Mesenchymal stem cell (in vitro differentiated cells and primary cell): Measurements from ENCODE around the gene DUSP1.

Experiments used
- DNase-seq: peaks from one replicate; pipeline ENCODE4 v3.0.0-alpha.2; 2013
- H2AFZ ChIP-seq: one replicate; pipeline ENCODE4 v1.6.1; 2013; ENCODE audit warnings: low read depth, mild to moderate bottlenecking, control low read depth, inconsistent platforms, low read length, moderate library complexity
- H2AK5ac ChIP-seq: 2 replicates; pipeline ENCODE4 v1.6.1; 2013; ENCODE audit warnings: low read length, moderate library complexity, mild to moderate bottlenecking, inconsistent platforms; ENCODE audit not compliant: severe bottlenecking
- H2BK120ac ChIP-seq: one replicate; pipeline ENCODE4 v1.6.1; 2013; ENCODE audit warnings: low read depth, mild to moderate bottlenecking, inconsistent platforms, low read length, moderate library complexity
- H2BK12ac ChIP-seq, 2 experiments: one replicate each; pipeline ENCODE4 v1.6.1; 2013; ENCODE audit warnings: inconsistent platforms in 2 of 2, low read length in 2 of 2, mild to moderate bottlenecking in 2 of 2, moderate library complexity in 2 of 2, control low read depth in 1 of 2
- H2BK15ac ChIP-seq: one replicate; pipeline ENCODE4 v1.6.1; 2013; ENCODE audit warnings: mild to moderate bottlenecking, low read depth, inconsistent platforms; ENCODE audit not compliant: poor library complexity, severe bottlenecking
- H2BK5ac ChIP-seq: 2 replicates; pipeline ENCODE4 v1.6.1; 2013; ENCODE audit warnings: low read depth, mild to moderate bottlenecking, low read length, control low read depth, inconsistent platforms; ENCODE audit not compliant: poor library complexity, severe bottlenecking
- H3K14ac ChIP-seq, 2 experiments: one replicate each; pipeline ENCODE4 v1.6.1; 2013; ENCODE audit warnings: inconsistent platforms in 2 of 2, low read length in 2 of 2, control low read depth in 1 of 2, mild to moderate bottlenecking in 1 of 2, moderate library complexity in 1 of 2
- H3K18ac ChIP-seq, 2 experiments: one replicate each; pipeline ENCODE4 v1.6.1; 2013; ENCODE audit warnings: inconsistent platforms in 2 of 2, low read length in 2 of 2, control low read depth in 1 of 2, low read depth in 1 of 2, mild to moderate bottlenecking in 1 of 2
- H3K23ac ChIP-seq, 2 experiments: one replicate each; pipeline ENCODE4 v1.6.1; 2013; ENCODE audit warnings: inconsistent platforms in 2 of 2, low read length in 2 of 2, mild to moderate bottlenecking in 2 of 2, moderate library complexity in 2 of 2, control low read depth in 1 of 2
- H3K27ac ChIP-seq: 2 replicates; pipeline ENCODE4 v1.5.1; 2013; ENCODE audit warnings: mild to moderate bottlenecking, moderate library complexity, low read length, control low read depth, inconsistent platforms; ENCODE audit not compliant: poor library complexity, severe bottlenecking
- H3K27me3 ChIP-seq, 2 experiments: 2 replicates each; pipeline versions ENCODE4 v1.6.1 to v1.7.0; 2013; ENCODE audit warnings: low read length in 2 of 2, mild to moderate bottlenecking in 2 of 2, moderate library complexity in 2 of 2, control low read depth in 1 of 2, inconsistent platforms in 1 of 2; ENCODE audit not compliant: control insufficient read depth in 1 of 2, insufficient read depth in 1 of 2
- H3K36me3 ChIP-seq, 2 experiments: 2 replicates each; pipeline versions ENCODE4 v1.6.1 to v1.7.0; 2013; ENCODE audit warnings: low read length in 2 of 2, control low read depth in 1 of 2, inconsistent platforms in 1 of 2, low read depth in 1 of 2, mild to moderate bottlenecking in 1 of 2; ENCODE audit not compliant: insufficient read depth in 2 of 2, control insufficient read depth in 1 of 2
- H3K4ac ChIP-seq, 2 experiments: one replicate each; pipeline ENCODE4 v1.6.1; 2013; ENCODE audit warnings: inconsistent platforms in 2 of 2, low read length in 2 of 2, mild to moderate bottlenecking in 2 of 2, moderate library complexity in 2 of 2, control low read depth in 1 of 2, low read depth in 1 of 2
- H3K4me1 ChIP-seq: 2 replicates; pipeline ENCODE4 v1.6.1; 2013; ENCODE audit warnings: low read depth, low read length, control low read depth; ENCODE audit not compliant: control insufficient read depth, insufficient read depth
- H3K4me2 ChIP-seq: 2 replicates; pipeline ENCODE4 v1.6.1; 2013; ENCODE audit warnings: low read length, mild to moderate bottlenecking, inconsistent platforms; ENCODE audit not compliant: poor library complexity, severe bottlenecking
- H3K4me3 ChIP-seq, 2 experiments: 2 replicates each; pipeline versions ENCODE4 v1.5.1 to v1.7.0; 2013; ENCODE audit warnings: low read length in 2 of 2, mild to moderate bottlenecking in 2 of 2, control low read depth in 1 of 2, low read depth in 1 of 2; ENCODE audit not compliant: insufficient read depth in 1 of 2
- H3K79me1 ChIP-seq: replicated peaks from 2 replicates; pipeline ENCODE4 v1.6.1; 2013; ENCODE audit warnings: mild to moderate bottlenecking, control low read depth, low read length, inconsistent platforms; ENCODE audit not compliant: poor library complexity, severe bottlenecking
- H3K9ac ChIP-seq: 2 replicates; pipeline ENCODE4 v1.7.0; 2013; ENCODE audit warnings: mild to moderate bottlenecking, low read length, moderate library complexity
- H3K9me3 ChIP-seq: 2 replicates; pipeline ENCODE4 v1.7.0; 2013; ENCODE audit warnings: mild to moderate bottlenecking, low read length; ENCODE audit not compliant: control insufficient read depth
- H4K8ac ChIP-seq: one replicate; pipeline ENCODE4 v1.6.1; 2013; ENCODE audit warnings: inconsistent platforms, mild to moderate bottlenecking, low read length, moderate library complexity
- H4K91ac ChIP-seq: one replicate; pipeline ENCODE4 v1.6.1; 2013; ENCODE audit warnings: mild to moderate bottlenecking, low read length, inconsistent platforms
- WGBS: methylation state at CpG from one replicate; pipeline ENCODE4 v1.1.7; 2013; ENCODE audit warnings: mixed read lengths; 5-methylcytosine and 5-hydroxymethylcytosine counted together

Gene DUSP1

GRCh38 chr5:172792701-172793570 lies 21.9 kb upstream of the DUSP1 start:
- Histone ChIP-seq H3K4me2 (no peak overlapping the region), H3K27me3 (no peaks in the 10 kb centered on the region), H2AK5ac (no peak overlapping the region), H3K4me1 (peaks cover 32% of the 10 kb centered on the region), H3K4me3 (peak overlapping the region in 1 of 2 experiments; percentile 23), H3K79me1 (no peaks in the 10 kb centered on the region), H4K91ac (no peak overlapping the region), H2AFZ (no peak overlapping the region), H3K4ac (peak overlapping the region in 1 of 2 experiments; percentile 15), H2BK15ac (no peak overlapping the region), H3K9ac (no peak overlapping the region), H2BK5ac (no peak overlapping the region), H3K18ac (peak overlapping the region in 1 of 2 experiments; percentile 14), H3K27ac (no peak overlapping the region), H3K9me3 (no peaks in the 10 kb centered on the region), H3K36me3 (no peaks in the 10 kb centered on the region), H2BK120ac (no peak overlapping the region), H2BK12ac (peak overlapping the region in 1 of 2 experiments; percentile 12), H4K8ac (no peak overlapping the region), H3K23ac (no peak overlapping the region), H3K14ac (no peak overlapping the region)
- WGBS: 81% methylated on average over 13 of the region's 13 CpGs
- no peak for DNase-seq

- H2AFZ ChIP-seq: no peak overlapping the region
- H3K4me2 ChIP-seq: no peak overlapping the region
- H2BK12ac ChIP-seq: peak overlapping the region; percentile 82 to 83
- peak overlapping the region; percentile 65 for H4K91ac ChIP-seq
- no peak overlapping the region for H3K9ac ChIP-seq
- H2BK5ac ChIP-seq: no peak overlapping the region
- no peaks in the 10 kb centered on the region for H3K27me3 ChIP-seq
- peak overlapping the region; percentile 81 for H4K8ac ChIP-seq
- no peaks in the 10 kb centered on the region for H3K36me3 ChIP-seq
- no peak overlapping the region for H3K27ac ChIP-seq
- no peak overlapping the region for H3K23ac ChIP-seq
- no peaks in the 10 kb centered on the region for H3K9me3 ChIP-seq
- no peak overlapping the region for H2BK120ac ChIP-seq
- peak overlapping the region; percentile 3 to 70 for H3K18ac ChIP-seq
- peak overlapping the region in 1 of 2 experiments; percentile 47 for H3K4ac ChIP-seq
- no peak overlapping the region for H3K14ac ChIP-seq
- WGBS: 87% methylated on average over 10 of the region's 10 CpGs
- peak; percentile 36 for DNase-seq
- H3K4me1 ChIP-seq: peaks cover 30% of the 10 kb centered on the region
- H3K4me3 ChIP-seq: no peak overlapping the region
- no peak overlapping the region for H2BK15ac ChIP-seq
- no peaks in the 10 kb centered on the region for H3K79me1 ChIP-seq
- peak overlapping the region; percentile 53 for H2AK5ac ChIP-seq
These were observed 20.9 kb upstream of the DUSP1 start for GRCh38 chr5:172791726-172792445.

GRCh38 chr5:172791286-172791685 lies 20.3 kb upstream of the DUSP1 start:
- Histone ChIP-seq H3K4ac (peak overlapping the region in 1 of 2 experiments; percentile 47), H3K27me3 (no peaks in the 10 kb centered on the region), H3K23ac (no peak overlapping the region), H3K14ac (no peak overlapping the region), H3K4me1 (peaks cover 30% of the 10 kb centered on the region), H3K27ac (no peak overlapping the region), H4K8ac (peak overlapping the region; percentile 81), H2BK12ac (peak overlapping the region; percentile 82 to 83), H3K79me1 (no peaks in the 10 kb centered on the region), H3K36me3 (no peaks in the 10 kb centered on the region), H3K9me3 (no peaks in the 10 kb centered on the region), H3K4me2 (no peak overlapping the region), H2AK5ac (peak overlapping the region; percentile 53), H2BK15ac (peak overlapping the region; percentile 68), H3K4me3 (no peak overlapping the region), H2AFZ (no peak overlapping the region), H4K91ac (peak overlapping the region; percentile 65), H2BK120ac (no peak overlapping the region), H2BK5ac (no peak overlapping the region), H3K9ac (no peak overlapping the region), H3K18ac (peak overlapping the region; percentile 3 to 70)
- 88% methylated on average over 6 of the region's 6 CpGs for WGBS
- no peak for DNase-seq

- Histone ChIP-seq H3K4me2 (no peak overlapping the region), H3K79me1 (no peaks in the 10 kb centered on the region), H2AFZ (no peak overlapping the region), H2AK5ac (peak overlapping the region; percentile 55), H3K36me3 (no peaks in the 10 kb centered on the region), H3K4me3 (no peak overlapping the region), H3K23ac (no peak overlapping the region), H2BK15ac (no peak overlapping the region), H2BK120ac (no peak overlapping the region), H3K4ac (peak overlapping the region in 1 of 2 experiments; percentile 42), H3K14ac (peak overlapping the region in 1 of 2 experiments; percentile 30), H3K27ac (no peak overlapping the region), H2BK12ac (peak overlapping the region; percentile 7 to 56), H3K4me1 (peaks cover 30% of the 10 kb centered on the region), H3K27me3 (no peaks in the 10 kb centered on the region), H3K9me3 (no peaks in the 10 kb centered on the region), H3K9ac (no peak overlapping the region), H4K91ac (peak overlapping the region; percentile 70), H3K18ac (peak overlapping the region in 1 of 2 experiments; percentile 42), H2BK5ac (no peak overlapping the region), H4K8ac (no peak overlapping the region)
- no peak for DNase-seq
- WGBS: 69% methylated on average over 5 of the region's 5 CpGs
These were observed 19.5 kb upstream of the DUSP1 start for GRCh38 chr5:172790496-172790889.
